T-helper 2 cell treated with Interferon-gamma antibody and Interleukin-4, amounts not matched to agents 5 μg/mL and 100 μg/mL, for 36 hours (primary cell): ENCODE measurements around the gene GIT2.

ENCODE experiments used
- DNase-seq: peaks from one replicate; pipeline ENCODE4 v3.0.0; 2021; ENCODE audit warnings: low spot score
- H3K27ac Mint-ChIP-seq: one replicate; pipeline ENCODE4 v1.8.0; 2021; ENCODE audit warnings: mild to moderate bottlenecking, mixed read lengths
- H3K27me3 Mint-ChIP-seq: one replicate; pipeline ENCODE4 v1.8.0; 2021; ENCODE audit warnings: low read depth, mixed read lengths
- H3K36me3 Mint-ChIP-seq: one replicate; pipeline ENCODE4 v1.8.0; 2021; ENCODE audit warnings: low read depth, mixed read lengths
- H3K4me1 Mint-ChIP-seq: one replicate; pipeline ENCODE4 v1.8.0; 2021; ENCODE audit warnings: low read depth, mixed read lengths
- H3K4me3 Mint-ChIP-seq: one replicate; pipeline ENCODE4 v1.8.0; 2022; ENCODE audit warnings: mild to moderate bottlenecking, moderate library complexity, mixed read lengths
- H3K9me3 Mint-ChIP-seq: one replicate; pipeline ENCODE4 v1.8.0; 2021; ENCODE audit warnings: mixed read lengths

GIT2 gene

GRCh38 chr12:109983432-109984142 lies 12.6 kb downstream of the GIT2 start:
- Mint-ChIP-seq H3K9me3 (peaks cover 3% of the 10 kb centered on the region), H3K27ac (no peak overlapping the region), H3K36me3 (peaks cover 71% of the 10 kb centered on the region), H3K4me3 (no peak overlapping the region), H3K27me3 (no peaks in the 10 kb centered on the region), H3K4me1 (peaks cover 36% of the 10 kb centered on the region)
- no peak for DNase-seq

GRCh38 chr12:109982210-109982609 lies 14.0 kb downstream of the GIT2 start:
- Mint-ChIP-seq H3K9me3 (peaks cover 6% of the 10 kb centered on the region), H3K27me3 (no peaks in the 10 kb centered on the region), H3K4me1 (peaks cover 39% of the 10 kb centered on the region), H3K4me3 (peak overlapping the region; percentile 54), H3K36me3 (peaks cover 71% of the 10 kb centered on the region), H3K27ac (peak overlapping the region; percentile 75)
- DNase-seq = no peak

- peaks cover 6% of the 10 kb centered on the region for H3K9me3 Mint-ChIP-seq
- H3K36me3 Mint-ChIP-seq = peaks cover 78% of the 10 kb centered on the region
- peaks cover 39% of the 10 kb centered on the region for H3K4me1 Mint-ChIP-seq
- H3K4me3 Mint-ChIP-seq = peak overlapping the region; percentile 54
- peak overlapping the region; percentile 75 for H3K27ac Mint-ChIP-seq
- H3K27me3 Mint-ChIP-seq = no peaks in the 10 kb centered on the region
- peak; percentile 72 for DNase-seq
Measured at GRCh38 chr12:109981311-109981710, 14.9 kb downstream of the GIT2 start.

GRCh38 chr12:109972821-109973220 lies 23.3 kb downstream of the GIT2 start:
- peak overlapping the region; percentile 93 for H3K27ac Mint-ChIP-seq
- H3K9me3 Mint-ChIP-seq = peaks cover 5% of the 10 kb centered on the region
- peaks cover 74% of the 10 kb centered on the region for H3K36me3 Mint-ChIP-seq
- no peak for DNase-seq
- H3K4me3 Mint-ChIP-seq = peak overlapping the region; percentile 66
- no peaks in the 10 kb centered on the region for H3K27me3 Mint-ChIP-seq
- peaks cover 22% of the 10 kb centered on the region for H3K4me1 Mint-ChIP-seq

GRCh38 chr12:109968801-109969200 lies 27.4 kb downstream of the GIT2 start:
- H3K27me3 Mint-ChIP-seq = no peaks in the 10 kb centered on the region
- H3K9me3 Mint-ChIP-seq = no peaks in the 10 kb centered on the region
- no peak overlapping the region for H3K27ac Mint-ChIP-seq
- H3K4me3 Mint-ChIP-seq = peak overlapping the region; percentile 12
- peaks cover 27% of the 10 kb centered on the region for H3K4me1 Mint-ChIP-seq
- H3K36me3 Mint-ChIP-seq = peaks cover 63% of the 10 kb centered on the region
- no peak for DNase-seq

- Mint-ChIP-seq H3K36me3 (peaks cover 64% of the 10 kb centered on the region), H3K9me3 (no peaks in the 10 kb centered on the region), H3K27ac (peak overlapping the region; percentile 93), H3K27me3 (no peaks in the 10 kb centered on the region), H3K4me1 (peaks cover 24% of the 10 kb centered on the region), H3K4me3 (peak overlapping the region; percentile 67)
- no peak for DNase-seq
Measured at GRCh38 chr12:109968032-109968420, 28.1 kb downstream of the GIT2 start.

GRCh38 chr12:109967383-109968031 lies 28.7 kb downstream of the GIT2 start:
- no peak for DNase-seq
- Mint-ChIP-seq H3K36me3 (peaks cover 61% of the 10 kb centered on the region), H3K4me3 (peak overlapping the region; percentile 67)

GRCh38 chr12:109966546-109966945 lies 29.6 kb downstream of the GIT2 start:
- no peak for DNase-seq
- H3K27ac Mint-ChIP-seq = peak overlapping the region; percentile 46
- no peaks in the 10 kb centered on the region for H3K27me3 Mint-ChIP-seq
- H3K36me3 Mint-ChIP-seq = peaks cover 59% of the 10 kb centered on the region
- no peaks in the 10 kb centered on the region for H3K9me3 Mint-ChIP-seq
- peaks cover 22% of the 10 kb centered on the region for H3K4me1 Mint-ChIP-seq
- H3K4me3 Mint-ChIP-seq = no peak overlapping the region

More at GRCh38 chr12:109967383-109968031, 28.7 kb downstream of the GIT2 start:
- H3K27me3 Mint-ChIP-seq = no peaks in the 10 kb centered on the region
- H3K9me3 Mint-ChIP-seq = no peaks in the 10 kb centered on the region
- H3K4me1 Mint-ChIP-seq = peaks cover 24% of the 10 kb centered on the region
- H3K27ac Mint-ChIP-seq = peak overlapping the region; percentile 93

- H3K9me3 Mint-ChIP-seq = no peaks in the 10 kb centered on the region
- H3K4me3 Mint-ChIP-seq = no peak overlapping the region
- H3K4me1 Mint-ChIP-seq = peaks cover 20% of the 10 kb centered on the region
- peaks cover 60% of the 10 kb centered on the region for H3K36me3 Mint-ChIP-seq
- DNase-seq = no peak
- peak overlapping the region; percentile 56 for H3K27ac Mint-ChIP-seq
- H3K27me3 Mint-ChIP-seq = no peaks in the 10 kb centered on the region
Measured at GRCh38 chr12:109963743-109964429, 32.3 kb downstream of the GIT2 start.

- DNase-seq = no peak
- Mint-ChIP-seq H3K36me3 (peaks cover 65% of the 10 kb centered on the region), H3K27ac (peak overlapping the region; percentile 3), H3K4me1 (peaks cover 20% of the 10 kb centered on the region), H3K4me3 (no peak overlapping the region), H3K27me3 (no peaks in the 10 kb centered on the region), H3K9me3 (no peaks in the 10 kb centered on the region)
Measured at GRCh38 chr12:109963330-109963729, 32.8 kb downstream of the GIT2 start.

- H3K4me3 Mint-ChIP-seq = no peak overlapping the region
- no peak for DNase-seq
- H3K36me3 Mint-ChIP-seq = peaks cover 60% of the 10 kb centered on the region
- no peaks in the 10 kb centered on the region for H3K27me3 Mint-ChIP-seq
- H3K27ac Mint-ChIP-seq = no peak overlapping the region
- H3K4me1 Mint-ChIP-seq = peaks cover 12% of the 10 kb centered on the region
- H3K9me3 Mint-ChIP-seq = no peaks in the 10 kb centered on the region
Measured at GRCh38 chr12:109962398-109962797, 33.8 kb downstream of the GIT2 start.

GRCh38 chr12:109961612-109962011 lies 34.6 kb downstream of the GIT2 start:
- peaks cover 9% of the 10 kb centered on the region for H3K4me1 Mint-ChIP-seq
- H3K36me3 Mint-ChIP-seq = peaks cover 62% of the 10 kb centered on the region
- no peak for DNase-seq
- no peak overlapping the region for H3K4me3 Mint-ChIP-seq
- H3K27me3 Mint-ChIP-seq = no peaks in the 10 kb centered on the region
- peak overlapping the region; percentile 21 for H3K27ac Mint-ChIP-seq
- H3K9me3 Mint-ChIP-seq = no peaks in the 10 kb centered on the region

- H3K4me3 Mint-ChIP-seq = no peak overlapping the region
- H3K27me3 Mint-ChIP-seq = no peaks in the 10 kb centered on the region
- peaks cover 6% of the 10 kb centered on the region for H3K4me1 Mint-ChIP-seq
- H3K36me3 Mint-ChIP-seq = peaks cover 62% of the 10 kb centered on the region
- H3K9me3 Mint-ChIP-seq = no peaks in the 10 kb centered on the region
- no peak for DNase-seq
- H3K27ac Mint-ChIP-seq = no peak overlapping the region
Measured at GRCh38 chr12:109961201-109961600, 35.0 kb downstream of the GIT2 start.

GRCh38 chr12:109959411-109960093 lies 36.6 kb downstream of the GIT2 start:
- Mint-ChIP-seq H3K9me3 (no peaks in the 10 kb centered on the region), H3K4me3 (no peak overlapping the region), H3K36me3 (peaks cover 56% of the 10 kb centered on the region), H3K27ac (no peak overlapping the region), H3K27me3 (no peaks in the 10 kb centered on the region), H3K4me1 (peaks cover 4% of the 10 kb centered on the region)
- DNase-seq = no peak
